Fibroblast of lung (primary cell): ENCODE data around the gene DOCK3. TPM values are rescaled to one million over a fixed set of nuclear protein-coding genes. Genes with fewer than 3 reads are reported as not detected.

Experiments used
- DNase-seq, 2 donors: peaks; one replicate each; pipeline versions ENCODE4 v3.0.0 to v3.0.0-alpha.2; 2010; ENCODE audit warnings: low read depth in 2 of 2
- H2AFZ ChIP-seq: 2 replicates; pipeline ENCODE4 v1.5.1; 2012; ENCODE audit warnings: low read length, control low read depth, inconsistent platforms
- H3K27ac ChIP-seq: 2 replicates; pipeline ENCODE4 v1.5.1; 2011; ENCODE audit warnings: low read length, control low read depth; ENCODE audit not compliant: insufficient read depth
- H3K27me3 ChIP-seq: 2 replicates; pipeline ENCODE4 v1.5.1; 2011; ENCODE audit warnings: mild to moderate bottlenecking, low read length; ENCODE audit not compliant: control insufficient read depth, insufficient read depth
- H3K36me3 ChIP-seq: 2 replicates; pipeline ENCODE4 v1.5.1; 2011; ENCODE audit warnings: low read length; ENCODE audit not compliant: control insufficient read depth, insufficient read depth
- H3K4me1 ChIP-seq: 2 replicates; pipeline ENCODE4 v1.5.1; 2011; ENCODE audit warnings: low read length; ENCODE audit not compliant: control insufficient read depth, insufficient read depth; ENCODE audit errors: extremely low read depth
- H3K4me2 ChIP-seq: 2 replicates; pipeline ENCODE4 v1.5.1; 2011; ENCODE audit warnings: low read length, control low read depth; ENCODE audit not compliant: insufficient read depth; ENCODE audit errors: extremely low read depth
- H3K4me3 ChIP-seq, 4 experiments: fragments of 200-600 bp in 1 of 4; sonication (generic) in 1 of 4; replicated peaks in 1 of 4; 2 replicates each; pipeline ENCODE4 v1.5.1; 2011 to 2016; ENCODE audit warnings: low read length in 4 of 4, low read depth in 3 of 4, mild to moderate bottlenecking in 3 of 4, control low read depth in 2 of 4, inconsistent platforms in 1 of 4, mixed read lengths in 1 of 4; ENCODE audit not compliant: insufficient read depth in 1 of 4; ENCODE audit errors: control extremely low read depth in 1 of 4
- H3K79me2 ChIP-seq: 2 replicates; pipeline ENCODE4 v1.5.1; 2012; ENCODE audit warnings: mild to moderate bottlenecking, low read length, inconsistent platforms; ENCODE audit not compliant: control insufficient read depth, insufficient read depth
- H3K9ac ChIP-seq: 2 replicates; pipeline ENCODE4 v1.5.1; 2011; ENCODE audit warnings: mild to moderate bottlenecking, low read length, control low read depth; ENCODE audit not compliant: insufficient read depth
- H3K9me3 ChIP-seq: 2 replicates; pipeline ENCODE4 v1.5.1; 2012; ENCODE audit warnings: low read depth, low read length; ENCODE audit not compliant: control insufficient read depth, insufficient read depth
- H4K20me1 ChIP-seq: 2 replicates; pipeline ENCODE4 v1.5.1; 2011; ENCODE audit warnings: low read length; ENCODE audit not compliant: control insufficient read depth, insufficient read depth; ENCODE audit errors: extremely low read depth
- EZH2 ChIP-seq: IDR thresholded peaks from 2 replicates; pipeline ENCODE4 v1.5.1; 2012; ENCODE audit warnings: low read length, control low read depth, mild to moderate bottlenecking; ENCODE audit errors: missing control alignments
- polyA plus RNA-seq, 2 donors: library from polyadenylated mRNA; depleted of rRNA in 1 of 2; stranded (reverse) in 1 of 2; unstranded in 1 of 2; fragments of >200 nt; gene quantifications; 2 replicates each; pipeline ENCODE4 v1.2.1, GENCODE V29; 2011 to 2012; ENCODE audit warnings: missing spikeins in 1 of 2
- total RNA-seq: library from RNA; depleted of rRNA; stranded (reverse); fragments of >200 nt; gene quantifications from 2 replicates; pipeline ENCODE4 v1.2.1, GENCODE V29; 2014
- TF ChIP-seq, protein P1 (sequence below), 2 donors: IDR thresholded peaks in 1 of 2; conservative IDR thresholded peaks in 1 of 2; 1 replicate in 1 of 2; 2 replicates in 1 of 2; pipeline ENCODE4 v1.5.1; 2011 to 2012; ENCODE audit warnings: low read length in 2 of 2, control low read depth in 1 of 2, inconsistent platforms in 1 of 2, low read depth in 1 of 2, mild to moderate bottlenecking in 1 of 2

DOCK3 gene
- total and polyA plus RNA-seq, 2 donors (not counting 1 experiment from before 2014, with no cell fraction given): 0.07 to 0.17 TPM

DNA sequence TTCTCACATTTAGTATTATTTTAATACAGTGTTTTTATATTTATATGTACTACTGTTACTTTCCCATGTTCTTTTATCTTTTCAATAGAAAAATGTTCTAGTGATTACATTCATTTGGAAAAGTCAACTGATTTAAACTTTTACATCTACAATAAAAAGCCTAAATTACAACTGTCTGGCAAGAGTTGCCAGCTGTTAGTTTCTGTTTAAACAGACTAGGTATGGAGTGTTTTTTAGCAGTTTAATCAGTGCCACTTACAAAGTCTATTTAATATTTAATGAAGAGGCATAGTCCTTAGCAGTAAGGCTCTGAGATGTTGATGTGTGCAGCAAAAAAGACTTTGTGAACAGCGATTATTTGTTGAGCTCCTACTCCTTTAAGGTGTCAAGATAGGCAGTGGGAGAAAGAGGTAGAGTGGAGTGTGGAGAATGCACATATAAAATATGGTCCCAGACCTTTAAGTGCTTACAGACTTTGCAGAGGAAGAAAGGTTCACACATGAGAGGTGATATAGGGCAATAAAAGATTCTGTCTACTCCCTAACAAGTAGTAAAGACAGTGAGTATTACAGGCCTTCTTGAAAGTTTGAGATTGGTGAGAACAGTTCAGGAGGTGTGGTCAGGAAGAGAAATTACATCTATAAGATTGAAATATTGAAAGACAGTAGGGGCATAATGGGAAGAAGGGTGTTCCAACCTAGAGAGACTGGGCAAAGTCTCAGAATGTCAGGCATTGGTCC lies 320.5 kb downstream of the DOCK3 start:
- Histone ChIP-seq H2AFZ (no peak overlapping the region), H3K4me2 (no peak overlapping the region), H3K4me3 (no peak overlapping the region), H4K20me1 (no peaks in the 10 kb centered on the region), H3K27me3 (no peaks in the 10 kb centered on the region), H3K9me3 (no peaks in the 10 kb centered on the region), H3K27ac (no peak overlapping the region), H3K79me2 (no peaks in the 10 kb centered on the region), H3K36me3 (no peaks in the 10 kb centered on the region), H3K4me1 (no peaks in the 10 kb centered on the region), H3K9ac (no peak overlapping the region)
- DNase-seq: no peak
- TF ChIP-seq, protein P1, sequence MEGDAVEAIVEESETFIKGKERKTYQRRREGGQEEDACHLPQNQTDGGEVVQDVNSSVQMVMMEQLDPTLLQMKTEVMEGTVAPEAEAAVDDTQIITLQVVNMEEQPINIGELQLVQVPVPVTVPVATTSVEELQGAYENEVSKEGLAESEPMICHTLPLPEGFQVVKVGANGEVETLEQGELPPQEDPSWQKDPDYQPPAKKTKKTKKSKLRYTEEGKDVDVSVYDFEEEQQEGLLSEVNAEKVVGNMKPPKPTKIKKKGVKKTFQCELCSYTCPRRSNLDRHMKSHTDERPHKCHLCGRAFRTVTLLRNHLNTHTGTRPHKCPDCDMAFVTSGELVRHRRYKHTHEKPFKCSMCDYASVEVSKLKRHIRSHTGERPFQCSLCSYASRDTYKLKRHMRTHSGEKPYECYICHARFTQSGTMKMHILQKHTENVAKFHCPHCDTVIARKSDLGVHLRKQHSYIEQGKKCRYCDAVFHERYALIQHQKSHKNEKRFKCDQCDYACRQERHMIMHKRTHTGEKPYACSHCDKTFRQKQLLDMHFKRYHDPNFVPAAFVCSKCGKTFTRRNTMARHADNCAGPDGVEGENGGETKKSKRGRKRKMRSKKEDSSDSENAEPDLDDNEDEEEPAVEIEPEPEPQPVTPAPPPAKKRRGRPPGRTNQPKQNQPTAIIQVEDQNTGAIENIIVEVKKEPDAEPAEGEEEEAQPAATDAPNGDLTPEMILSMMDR (conservative IDR thresholded peaks at IDR 0.05 in 1 of 2, IDR thresholded peaks at IDR 0.05 in 1 of 2; ENCODE audit: low read depth in 1 of 2, low read length in 2 of 2): no peak
- no peak for TF ChIP-seq EZH2

DNA sequence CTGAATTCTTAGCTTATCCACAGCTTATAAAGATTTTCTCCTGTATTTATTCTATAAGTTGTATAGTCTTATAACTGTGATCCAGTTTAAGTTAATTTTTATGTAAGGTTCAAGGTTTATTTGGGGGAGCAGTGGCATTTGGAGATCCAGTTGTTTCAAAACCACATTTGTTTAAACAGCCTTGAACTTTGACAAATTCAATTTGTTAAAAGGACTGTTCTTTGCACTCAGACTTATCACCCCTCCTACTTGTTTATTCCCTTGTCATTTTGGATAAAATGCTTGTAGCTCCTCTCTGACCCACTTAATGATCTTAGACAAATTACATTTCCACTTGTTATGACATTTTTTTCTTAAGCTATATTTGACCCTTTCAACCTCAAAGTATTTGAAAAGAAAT lies 327.8 kb downstream of the DOCK3 start:
- Histone ChIP-seq H3K79me2 (no peaks in the 10 kb centered on the region), H4K20me1 (no peaks in the 10 kb centered on the region), H3K9ac (no peak overlapping the region), H3K27me3 (no peaks in the 10 kb centered on the region), H3K27ac (no peak overlapping the region), H3K4me3 (no peak overlapping the region), H3K4me2 (no peak overlapping the region), H3K4me1 (no peaks in the 10 kb centered on the region), H3K9me3 (no peaks in the 10 kb centered on the region), H3K36me3 (no peaks in the 10 kb centered on the region), H2AFZ (no peak overlapping the region)
- TF ChIP-seq, protein P1 (conservative IDR thresholded peaks at IDR 0.05 in 1 of 2, IDR thresholded peaks at IDR 0.05 in 1 of 2; ENCODE audit: low read depth in 1 of 2, low read length in 2 of 2): no peak
- no peak for TF ChIP-seq EZH2
- DNase-seq: no peak

DNA sequence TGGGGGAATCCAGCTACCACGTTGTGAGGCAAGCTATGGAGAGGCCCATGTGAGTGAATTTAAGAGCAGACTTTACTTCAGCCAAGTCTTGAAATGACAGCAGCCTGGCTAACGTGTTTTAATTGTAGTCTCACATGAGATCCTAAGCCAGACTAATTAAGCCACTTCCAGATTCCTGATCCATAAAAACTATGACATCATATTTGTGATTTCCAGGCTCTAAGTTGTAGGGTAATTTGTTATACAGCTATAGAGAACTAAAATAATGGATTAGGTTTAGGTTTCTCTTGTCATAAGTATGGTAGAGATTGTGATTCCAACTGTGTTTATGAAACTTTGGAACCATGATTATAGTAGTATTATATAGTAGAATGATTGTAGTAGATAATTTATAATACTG lies 329.5 kb downstream of the DOCK3 start:
- no peak overlapping the region for H3K4me2 ChIP-seq
- H3K9me3 ChIP-seq: no peaks in the 10 kb centered on the region
- no peak for DNase-seq
- H3K27ac ChIP-seq: no peak overlapping the region
- no peaks in the 10 kb centered on the region for H3K79me2 ChIP-seq
- H3K9ac ChIP-seq: no peak overlapping the region
- H3K36me3 ChIP-seq: no peaks in the 10 kb centered on the region
- no peak overlapping the region for H2AFZ ChIP-seq
- no peak for TF ChIP-seq EZH2
- TF ChIP-seq, protein P1 (conservative IDR thresholded peaks at IDR 0.05 in 1 of 2, IDR thresholded peaks at IDR 0.05 in 1 of 2; ENCODE audit: low read depth in 1 of 2, low read length in 2 of 2): no peak
- H4K20me1 ChIP-seq: no peaks in the 10 kb centered on the region
- H3K4me3 ChIP-seq: no peak overlapping the region
- H3K4me1 ChIP-seq: no peaks in the 10 kb centered on the region
- H3K27me3 ChIP-seq: no peaks in the 10 kb centered on the region
